Activated CD8-positive, alpha-beta T cell treated with anti-CD3 and anti-CD28 coated beads for 36 hours (primary cell): ENCODE results near the gene SFRP4. TPM values are rescaled to one million over a fixed set of nuclear protein-coding genes. Genes with fewer than 3 reads are reported as not detected.

Experiments used
- ATAC-seq: fragments of 200-7000 bp; cut with Tn5 transposase; one replicate; pipeline ENCODE4 v1.10.0; 2021; ENCODE audit warnings: mild to moderate bottlenecking, moderate library complexity
- CTCF ChIA-PET: fragments of 350-600 bp; sonication (Branson Sonifier 250); formaldehyde crosslinking; loops from one replicate; lab custom pipeline; 2021; ENCODE audit warnings: antibody characterized with exemption; lab: Charles Lee
- POLR2A ChIA-PET: fragments of 350-600 bp; sonication (Branson Sonifier 250); formaldehyde crosslinking; loops from one replicate; lab custom pipeline; 2021; ENCODE audit warnings: antibody characterized with exemption; lab: Charles Lee
- DNase-seq: peaks from one replicate; pipeline ENCODE4 v3.0.0-alpha.2; 2020
- H3K27ac Mint-ChIP-seq: one replicate; pipeline ENCODE4 v1.8.0; 2021; ENCODE audit warnings: mild to moderate bottlenecking, mixed read lengths
- H3K27me3 Mint-ChIP-seq: one replicate; pipeline ENCODE4 v1.8.0; 2021; ENCODE audit warnings: mixed read lengths
- H3K36me3 Mint-ChIP-seq: one replicate; pipeline ENCODE4 v1.8.0; 2021; ENCODE audit warnings: low read depth, mixed read lengths
- H3K4me1 Mint-ChIP-seq: one replicate; pipeline ENCODE4 v1.8.0; 2021; ENCODE audit warnings: low read depth, mixed read lengths
- H3K4me3 Mint-ChIP-seq: one replicate; pipeline ENCODE4 v1.8.0; 2021; ENCODE audit warnings: mild to moderate bottlenecking, moderate library complexity, mixed read lengths
- H3K9me3 Mint-ChIP-seq: one replicate; pipeline ENCODE4 v1.8.0; 2021; ENCODE audit warnings: mixed read lengths
- intact Hi-C: fragments of 100-400 bp; cut with micrococcal nuclease; formaldehyde crosslinking; loops from one replicate; pipeline ENCODE4 v1.10.0; 2022
- total RNA-seq, 2 experiments: library from RNA; stranded (reverse); gene quantifications; one replicate each; pipeline ENCODE4 v1.2.3, GENCODE V29; 2021
- TF ChIP-seq, protein P1 (sequence below): fragments of 200-600 bp; IDR thresholded peaks from one replicate; pipeline ENCODE4 v1.8.0; 2022; ENCODE audit warnings: antibody characterized with exemption, mild to moderate bottlenecking

The SFRP4 gene
- total RNA-seq, 2 experiments from 2014 or later = not detected

DNA sequence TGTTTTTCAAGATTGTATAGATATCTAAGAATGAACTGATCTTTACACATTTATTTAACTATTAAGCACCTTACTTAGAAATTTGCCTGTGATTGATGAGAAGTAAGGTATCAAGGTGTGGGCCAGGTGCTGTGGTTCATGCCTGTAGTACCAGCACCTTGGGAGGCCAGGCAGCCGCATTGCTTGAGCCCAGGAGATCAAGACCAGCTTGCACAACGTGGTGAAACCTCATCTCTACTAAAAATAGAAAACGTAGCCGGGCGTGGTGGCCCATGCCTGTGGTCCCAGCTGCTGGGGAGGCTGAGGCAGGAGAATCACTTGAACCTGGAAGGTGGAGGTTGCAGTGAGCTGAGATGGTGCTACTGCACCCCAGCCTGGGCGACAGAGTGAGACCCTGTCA, 34.5 kb downstream of the SFRP4 start:
- POLR2A ChIA-PET = no interaction called here
- intact Hi-C loops = no loop called here
- TF ChIP-seq, protein P1, sequence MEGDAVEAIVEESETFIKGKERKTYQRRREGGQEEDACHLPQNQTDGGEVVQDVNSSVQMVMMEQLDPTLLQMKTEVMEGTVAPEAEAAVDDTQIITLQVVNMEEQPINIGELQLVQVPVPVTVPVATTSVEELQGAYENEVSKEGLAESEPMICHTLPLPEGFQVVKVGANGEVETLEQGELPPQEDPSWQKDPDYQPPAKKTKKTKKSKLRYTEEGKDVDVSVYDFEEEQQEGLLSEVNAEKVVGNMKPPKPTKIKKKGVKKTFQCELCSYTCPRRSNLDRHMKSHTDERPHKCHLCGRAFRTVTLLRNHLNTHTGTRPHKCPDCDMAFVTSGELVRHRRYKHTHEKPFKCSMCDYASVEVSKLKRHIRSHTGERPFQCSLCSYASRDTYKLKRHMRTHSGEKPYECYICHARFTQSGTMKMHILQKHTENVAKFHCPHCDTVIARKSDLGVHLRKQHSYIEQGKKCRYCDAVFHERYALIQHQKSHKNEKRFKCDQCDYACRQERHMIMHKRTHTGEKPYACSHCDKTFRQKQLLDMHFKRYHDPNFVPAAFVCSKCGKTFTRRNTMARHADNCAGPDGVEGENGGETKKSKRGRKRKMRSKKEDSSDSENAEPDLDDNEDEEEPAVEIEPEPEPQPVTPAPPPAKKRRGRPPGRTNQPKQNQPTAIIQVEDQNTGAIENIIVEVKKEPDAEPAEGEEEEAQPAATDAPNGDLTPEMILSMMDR = no peak
- H3K27me3 Mint-ChIP-seq = peaks cover 13% of the 10 kb centered on the region
- H3K9me3 Mint-ChIP-seq = peaks cover 2% of the 10 kb centered on the region
- H3K36me3 Mint-ChIP-seq = no peaks in the 10 kb centered on the region
- CTCF ChIA-PET = no interaction called here
- H3K4me1 Mint-ChIP-seq = no peaks in the 10 kb centered on the region
- no peak overlapping the region for H3K27ac Mint-ChIP-seq
- ATAC-seq (no peak), DNase-seq (no peak)
- H3K4me3 Mint-ChIP-seq = no peak overlapping the region

Other genes with a start within 250 kb of the SFRP4 start
- not detected for gene GPR141, start 233.1 kb downstream of the SFRP4 start, total RNA-seq
- not detected for gene NME8, start 68.2 kb downstream of the SFRP4 start, total RNA-seq
- 1 to 10 TPM; 3.4 to 4.7 TPM for gene EPDR1, start 3.8 kb upstream of the SFRP4 start, total RNA-seq